Measurements from ENCODE around the gene APLP2. TPM values are rescaled to one million over a fixed set of nuclear protein-coding genes. Genes with fewer than 3 reads are reported as not detected.

Gene APLP2
- total and polyA plus RNA-seq, 8 donors = 41.1 to 563 (median 147) TPM

GRCh38 chr11:130165601-130166456 lies 96.1 kb downstream of the APLP2 start:
- H3K9me3 ChIP-seq = no peaks in the 10 kb centered on the region
- TF ChIP-seq POLR2AphosphoS5 (IDR thresholded peaks at IDR 0.05) (no peak), EP300 (IDR thresholded peaks at IDR 0.05) (no peak), CTCF (IDR thresholded peaks at IDR 0.05) (no peak), POLR2A (IDR thresholded peaks at IDR 0.05) (no peak)
- DNase-seq = no peak
- intact Hi-C loops (cut with DNase I; ENCODE audit: low total_unique reads) = no loop called here
- peaks cover 0 to 25% (median 0%) of the 10 kb centered on the region in 3 donors for H3K27me3 ChIP-seq
- peak overlapping the region in 4 of 5 donors; percentile 20 to 66 (median 50) for H3K27ac ChIP-seq
- 73 to 80% (median 79%) methylated on average over 9 of the region's 9 CpGs for whole genome bisulfite sequencing, 5 donors
- no peak overlapping the region for H3K4me3 ChIP-seq
- H3K4me1 ChIP-seq = peaks cover 20 to 83% (median 43%) of the 10 kb centered on the region in 4 donors
- H3K36me3 ChIP-seq = no peaks in the 10 kb centered on the region

DNA sequence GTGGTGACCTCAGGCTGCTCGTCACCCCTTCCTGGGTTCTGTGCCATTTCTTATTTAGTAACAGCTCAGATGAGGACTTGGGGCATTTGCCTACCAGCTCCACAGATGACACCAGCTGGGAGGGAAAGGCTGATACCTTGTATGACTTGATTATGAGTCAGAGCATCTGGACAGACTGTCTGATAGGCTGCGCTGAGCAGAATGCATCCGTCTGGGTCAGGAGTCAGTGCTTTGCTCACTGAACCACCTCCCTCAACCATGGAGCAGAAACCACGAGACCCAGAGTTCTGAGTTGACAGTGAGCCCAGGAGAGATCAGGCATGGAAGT lies 96.7 kb downstream of the APLP2 start:
- H3K27ac ChIP-seq = peak overlapping the region in 4 of 5 donors; percentile 20 to 66 (median 50)
- no peaks in the 10 kb centered on the region for H3K9me3 ChIP-seq
- H3K4me1 ChIP-seq = peaks cover 20 to 77% (median 37%) of the 10 kb centered on the region in 4 donors
- H3K4me3 ChIP-seq = no peak overlapping the region
- peaks cover 0 to 19% (median 0%) of the 10 kb centered on the region in 3 donors for H3K27me3 ChIP-seq
- no peaks in the 10 kb centered on the region for H3K36me3 ChIP-seq
- intact Hi-C loops (cut with DNase I; ENCODE audit: low total_unique reads) = no loop called here
- 35 to 49% (median 44%) methylated on average over 4 of the region's 4 CpGs for WGBS, 5 donors
- no peak for TF ChIP-seq CTCF (IDR thresholded peaks at IDR 0.05)
- peak in 1 of 3 donors; percentile 24 for TF ChIP-seq POLR2AphosphoS5 (IDR thresholded peaks at IDR 0.05)
- TF ChIP-seq EP300 (IDR thresholded peaks at IDR 0.05) = no peak
- TF ChIP-seq POLR2A (IDR thresholded peaks at IDR 0.05) = no peak
- DNase-seq = peak; percentile 40 to 49

DNA sequence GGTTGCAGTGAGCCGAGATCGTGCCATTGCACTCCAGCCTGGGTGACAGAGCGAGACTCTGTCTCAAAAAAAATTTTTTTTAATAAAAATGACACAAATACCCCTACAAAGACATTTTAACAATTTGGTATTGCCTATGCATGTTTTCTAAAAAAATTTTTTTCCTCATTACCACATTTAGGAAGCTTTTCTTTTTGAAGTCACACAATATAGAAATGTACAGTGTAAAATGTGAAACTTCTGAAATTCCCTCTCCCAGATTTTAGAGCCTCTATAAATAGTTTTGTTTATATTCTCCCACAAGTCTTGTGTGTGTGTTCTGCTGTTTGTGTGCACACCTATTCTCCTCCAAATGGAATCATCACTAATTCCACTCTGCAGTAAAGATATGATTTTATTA lies 97.5 kb downstream of the APLP2 start:
- DNase-seq = no peak
- intact Hi-C loops (cut with DNase I; ENCODE audit: low total_unique reads) = no loop called here
- Histone ChIP-seq H3K4me3 (no peak overlapping the region), H3K27me3 (peaks cover 0 to 12% (median 0%) of the 10 kb centered on the region in 3 donors), H3K4me1 (peaks cover 16 to 70% (median 32%) of the 10 kb centered on the region in 4 donors), H3K9me3 (no peaks in the 10 kb centered on the region), H3K27ac (peak overlapping the region in 3 of 5 donors; percentile 22 to 66 (median 44)), H3K36me3 (no peaks in the 10 kb centered on the region)
- 81 to 96% (median 94%) methylated on average over 3 of the region's 3 CpGs for WGBS, 5 donors
- TF ChIP-seq POLR2AphosphoS5 (IDR thresholded peaks at IDR 0.05) (no peak), POLR2A (IDR thresholded peaks at IDR 0.05) (no peak), CTCF (IDR thresholded peaks at IDR 0.05) (no peak)

- Histone ChIP-seq H3K4me1 (peaks cover 10 to 60% (median 27%) of the 10 kb centered on the region in 4 donors), H3K27ac (no peak overlapping the region), H3K4me3 (no peak overlapping the region), H3K27me3 (peaks cover 0 to 5% (median 0%) of the 10 kb centered on the region in 3 donors), H3K36me3 (no peaks in the 10 kb centered on the region), H3K9me3 (no peaks in the 10 kb centered on the region)
- no peak for DNase-seq
- no peak for TF ChIP-seq POLR2AphosphoS5 (IDR thresholded peaks at IDR 0.05)
- TF ChIP-seq EP300 (IDR thresholded peaks at IDR 0.05) = no peak
- intact Hi-C loops (cut with DNase I; ENCODE audit: low total_unique reads) = no loop called here
- 80 to 85% (median 81%) methylated on average over 7 of the region's 7 CpGs for WGBS, 5 donors
These were observed 98.4 kb downstream of the APLP2 start for GRCh38 chr11:130168105-130168504.

GRCh38 chr11:130170345-130170744 lies 100.7 kb downstream of the APLP2 start:
- intact Hi-C loops (cut with DNase I; ENCODE audit: low total_unique reads) = no loop called here
- no peaks in the 10 kb centered on the region for H3K36me3 ChIP-seq

More at GRCh38 chr11:130170345-130170744, 100.7 kb downstream of the APLP2 start:
- DNase-seq = no peak
- no peaks in the 10 kb centered on the region for H3K27me3 ChIP-seq
- WGBS, 5 donors = 65 to 76% (median 69%) methylated on average over 8 of the region's 8 CpGs
- TF ChIP-seq POLR2A (IDR thresholded peaks at IDR 0.05) (no peak), CTCF (IDR thresholded peaks at IDR 0.05) (no peak), EP300 (IDR thresholded peaks at IDR 0.05) (no peak), POLR2AphosphoS5 (IDR thresholded peaks at IDR 0.05) (no peak)
- H3K4me3 ChIP-seq = no peak overlapping the region
- H3K27ac ChIP-seq = no peak overlapping the region
- peaks cover 0 to 11% (median 0%) of the 10 kb centered on the region in 4 donors for H3K9me3 ChIP-seq
- H3K4me1 ChIP-seq = peaks cover 0 to 42% (median 13%) of the 10 kb centered on the region in 4 donors
